ENCODE results near the gene FERMT3. TPM values are rescaled to one million over a fixed set of nuclear protein-coding genes. Genes with fewer than 3 reads are reported as not detected.

FERMT3 gene
- total and polyA plus RNA-seq, 2 donors (not counting 1 experiment from before 2014, with no cell fraction given): 1.9 to 3.6 TPM

- peaks cover 4% of the 10 kb centered on the region for H3K4me1 ChIP-seq (ENCODE audit: control insufficient read depth, extremely low read depth, insufficient read depth, low read length)
- no peaks in the 10 kb centered on the region for H4K20me1 ChIP-seq (ENCODE audit: control insufficient read depth, extremely low read depth, insufficient read depth, low read length)
- no peaks in the 10 kb centered on the region for H3K9me3 ChIP-seq (ENCODE audit: control insufficient read depth, insufficient read depth, low read depth, low read length)
- H3K9ac ChIP-seq (ENCODE audit: insufficient read depth, low read length): no peak overlapping the region
- H3K27ac ChIP-seq (ENCODE audit: insufficient read depth, low read length): no peak overlapping the region
- DNase-seq (ENCODE audit: low read depth in 2 of 2): no peak
- H3K4me3 ChIP-seq (replicated peaks in 1 of 4; ENCODE audit: control extremely low read depth in 1 of 4, insufficient read depth in 1 of 4, low read depth in 3 of 4, low read length in 4 of 4): no peak overlapping the region
- no peak overlapping the region for H2AFZ ChIP-seq (ENCODE audit: low read length)
- H3K4me2 ChIP-seq (ENCODE audit: extremely low read depth, insufficient read depth, low read length): no peak overlapping the region
- H3K36me3 ChIP-seq (ENCODE audit: control insufficient read depth, insufficient read depth, low read length): peaks cover 14% of the 10 kb centered on the region
- no peaks in the 10 kb centered on the region for H3K27me3 ChIP-seq (ENCODE audit: control insufficient read depth, insufficient read depth, low read length)
- TF ChIP-seq, protein P1, sequence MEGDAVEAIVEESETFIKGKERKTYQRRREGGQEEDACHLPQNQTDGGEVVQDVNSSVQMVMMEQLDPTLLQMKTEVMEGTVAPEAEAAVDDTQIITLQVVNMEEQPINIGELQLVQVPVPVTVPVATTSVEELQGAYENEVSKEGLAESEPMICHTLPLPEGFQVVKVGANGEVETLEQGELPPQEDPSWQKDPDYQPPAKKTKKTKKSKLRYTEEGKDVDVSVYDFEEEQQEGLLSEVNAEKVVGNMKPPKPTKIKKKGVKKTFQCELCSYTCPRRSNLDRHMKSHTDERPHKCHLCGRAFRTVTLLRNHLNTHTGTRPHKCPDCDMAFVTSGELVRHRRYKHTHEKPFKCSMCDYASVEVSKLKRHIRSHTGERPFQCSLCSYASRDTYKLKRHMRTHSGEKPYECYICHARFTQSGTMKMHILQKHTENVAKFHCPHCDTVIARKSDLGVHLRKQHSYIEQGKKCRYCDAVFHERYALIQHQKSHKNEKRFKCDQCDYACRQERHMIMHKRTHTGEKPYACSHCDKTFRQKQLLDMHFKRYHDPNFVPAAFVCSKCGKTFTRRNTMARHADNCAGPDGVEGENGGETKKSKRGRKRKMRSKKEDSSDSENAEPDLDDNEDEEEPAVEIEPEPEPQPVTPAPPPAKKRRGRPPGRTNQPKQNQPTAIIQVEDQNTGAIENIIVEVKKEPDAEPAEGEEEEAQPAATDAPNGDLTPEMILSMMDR (conservative IDR thresholded peaks at IDR 0.05 in 1 of 2, IDR thresholded peaks at IDR 0.05 in 1 of 2; ENCODE audit: low read depth in 1 of 2, low read length in 2 of 2): no peak
- TF ChIP-seq EZH2 (IDR thresholded peaks at IDR 0.05; ENCODE audit: low read length, missing control alignments): no peak
- no peaks in the 10 kb centered on the region for H3K79me2 ChIP-seq (ENCODE audit: control insufficient read depth, insufficient read depth, low read length)
Measured at GRCh38 chr11:64219755-64220154, 13.2 kb downstream of the FERMT3 start.

- no peak for TF ChIP-seq EZH2 (IDR thresholded peaks at IDR 0.05; ENCODE audit: low read length, missing control alignments)
- TF ChIP-seq, protein P1 (conservative IDR thresholded peaks at IDR 0.05 in 1 of 2, IDR thresholded peaks at IDR 0.05 in 1 of 2; ENCODE audit: low read depth in 1 of 2, low read length in 2 of 2): no peak
- Histone ChIP-seq H3K27me3 (ENCODE audit: control insufficient read depth, insufficient read depth, low read length) (no peaks in the 10 kb centered on the region), H2AFZ (ENCODE audit: low read length) (no peak overlapping the region), H3K9ac (ENCODE audit: insufficient read depth, low read length) (no peak overlapping the region), H3K79me2 (ENCODE audit: control insufficient read depth, insufficient read depth, low read length) (no peaks in the 10 kb centered on the region), H3K27ac (ENCODE audit: insufficient read depth, low read length) (no peak overlapping the region), H3K9me3 (ENCODE audit: control insufficient read depth, insufficient read depth, low read depth, low read length) (no peaks in the 10 kb centered on the region), H3K4me2 (ENCODE audit: extremely low read depth, insufficient read depth, low read length) (no peak overlapping the region), H3K36me3 (ENCODE audit: control insufficient read depth, insufficient read depth, low read length) (peaks cover 14% of the 10 kb centered on the region), H3K4me3 (replicated peaks in 1 of 4; ENCODE audit: control extremely low read depth in 1 of 4, insufficient read depth in 1 of 4, low read depth in 3 of 4, low read length in 4 of 4) (no peak overlapping the region), H4K20me1 (ENCODE audit: control insufficient read depth, extremely low read depth, insufficient read depth, low read length) (no peaks in the 10 kb centered on the region), H3K4me1 (ENCODE audit: control insufficient read depth, extremely low read depth, insufficient read depth, low read length) (peaks cover 2% of the 10 kb centered on the region)
- DNase-seq (ENCODE audit: low read depth in 2 of 2): no peak
Measured at GRCh38 chr11:64220271-64220670, 13.8 kb downstream of the FERMT3 start.

- no peak overlapping the region for H3K4me3 ChIP-seq (replicated peaks in 1 of 4; ENCODE audit: control extremely low read depth in 1 of 4, insufficient read depth in 1 of 4, low read depth in 3 of 4, low read length in 4 of 4)
- no peak overlapping the region for H3K9ac ChIP-seq (ENCODE audit: insufficient read depth, low read length)
- H3K27me3 ChIP-seq (ENCODE audit: control insufficient read depth, insufficient read depth, low read length): no peaks in the 10 kb centered on the region
- H3K4me1 ChIP-seq (ENCODE audit: control insufficient read depth, extremely low read depth, insufficient read depth, low read length): peaks cover 3% of the 10 kb centered on the region
- H3K9me3 ChIP-seq (ENCODE audit: control insufficient read depth, insufficient read depth, low read depth, low read length): no peaks in the 10 kb centered on the region
- no peak for DNase-seq (ENCODE audit: low read depth in 2 of 2)
- H3K36me3 ChIP-seq (ENCODE audit: control insufficient read depth, insufficient read depth, low read length): peaks cover 14% of the 10 kb centered on the region
- H3K4me2 ChIP-seq (ENCODE audit: extremely low read depth, insufficient read depth, low read length): no peak overlapping the region
- H2AFZ ChIP-seq (ENCODE audit: low read length): no peak overlapping the region
- no peaks in the 10 kb centered on the region for H4K20me1 ChIP-seq (ENCODE audit: control insufficient read depth, extremely low read depth, insufficient read depth, low read length)
- H3K79me2 ChIP-seq (ENCODE audit: control insufficient read depth, insufficient read depth, low read length): no peaks in the 10 kb centered on the region
- H3K27ac ChIP-seq (ENCODE audit: insufficient read depth, low read length): no peak overlapping the region
- TF ChIP-seq, protein P1 (conservative IDR thresholded peaks at IDR 0.05 in 1 of 2, IDR thresholded peaks at IDR 0.05 in 1 of 2; ENCODE audit: low read depth in 1 of 2, low read length in 2 of 2): no peak
- TF ChIP-seq EZH2 (IDR thresholded peaks at IDR 0.05; ENCODE audit: low read length, missing control alignments): no peak
Measured at GRCh38 chr11:64220798-64221197, 14.3 kb downstream of the FERMT3 start.

All from fibroblast of lung (primary cell).